Astrocyte of the spinal cord (primary cell): ENCODE results near the gene MTMR3.

Experiments used
- DNase-seq: peaks from one replicate; pipeline ENCODE4 v3.0.0; 2011; ENCODE audit warnings: low read depth, low spot score
- H3K4me3 ChIP-seq: 2 replicates; pipeline ENCODE4 v1.5.1; 2011; ENCODE audit warnings: low read depth, mild to moderate bottlenecking, low read length, moderate library complexity
- in situ Hi-C: cut with HindIII; loops from 2 replicates; pipeline ENCODE4 v1.10.0; 2017; ENCODE audit warnings: low sequenced_read_pairs
- TF ChIP-seq, protein P1 (sequence below): IDR thresholded peaks from 2 replicates; pipeline ENCODE4 v1.5.1; 2012; ENCODE audit warnings: low read depth, mild to moderate bottlenecking, low read length, inconsistent platforms

MTMR3 gene

GRCh38 chr22:30045901-30046715 is 163.1 kb downstream of the MTMR3 start:
- DNase-seq, result no peak
- H3K4me3 ChIP-seq, result no peak overlapping the region
- TF ChIP-seq, protein P1, sequence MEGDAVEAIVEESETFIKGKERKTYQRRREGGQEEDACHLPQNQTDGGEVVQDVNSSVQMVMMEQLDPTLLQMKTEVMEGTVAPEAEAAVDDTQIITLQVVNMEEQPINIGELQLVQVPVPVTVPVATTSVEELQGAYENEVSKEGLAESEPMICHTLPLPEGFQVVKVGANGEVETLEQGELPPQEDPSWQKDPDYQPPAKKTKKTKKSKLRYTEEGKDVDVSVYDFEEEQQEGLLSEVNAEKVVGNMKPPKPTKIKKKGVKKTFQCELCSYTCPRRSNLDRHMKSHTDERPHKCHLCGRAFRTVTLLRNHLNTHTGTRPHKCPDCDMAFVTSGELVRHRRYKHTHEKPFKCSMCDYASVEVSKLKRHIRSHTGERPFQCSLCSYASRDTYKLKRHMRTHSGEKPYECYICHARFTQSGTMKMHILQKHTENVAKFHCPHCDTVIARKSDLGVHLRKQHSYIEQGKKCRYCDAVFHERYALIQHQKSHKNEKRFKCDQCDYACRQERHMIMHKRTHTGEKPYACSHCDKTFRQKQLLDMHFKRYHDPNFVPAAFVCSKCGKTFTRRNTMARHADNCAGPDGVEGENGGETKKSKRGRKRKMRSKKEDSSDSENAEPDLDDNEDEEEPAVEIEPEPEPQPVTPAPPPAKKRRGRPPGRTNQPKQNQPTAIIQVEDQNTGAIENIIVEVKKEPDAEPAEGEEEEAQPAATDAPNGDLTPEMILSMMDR, result no peak
- in situ Hi-C loops, result no loop called here

- H3K4me3 ChIP-seq, result no peak overlapping the region
- in situ Hi-C loops, result no loop called here
- TF ChIP-seq, protein P1, result no peak
- DNase-seq, result no peak
Observed at GRCh38 chr22:30046716-30047363, 163.9 kb downstream of the MTMR3 start.

DNA sequence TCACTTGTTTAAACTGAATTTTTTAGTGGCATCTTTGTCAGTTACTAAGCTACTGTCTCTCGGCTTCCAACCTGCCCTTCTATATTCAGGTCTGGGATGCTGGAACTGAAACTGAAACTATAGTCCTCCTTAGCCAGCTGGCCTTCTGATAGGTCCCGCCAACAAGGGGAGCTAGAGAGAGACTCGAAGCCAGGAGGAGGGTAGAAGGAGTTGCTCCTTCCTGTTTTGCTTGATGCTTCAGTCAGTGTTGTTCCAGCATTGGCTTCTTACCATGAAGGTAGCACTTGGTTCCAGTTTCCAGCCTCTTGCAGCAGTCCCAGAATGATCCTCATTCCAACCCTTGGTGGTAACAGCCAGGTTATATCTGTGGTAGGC is 164.4 kb downstream of the MTMR3 start:
- TF ChIP-seq, protein P1, result no peak
- no peak for DNase-seq

GRCh38 chr22:30048681-30049080 is 165.7 kb downstream of the MTMR3 start:
- in situ Hi-C loops, result no loop called here
- DNase-seq, result no peak
- TF ChIP-seq, protein P1, result no peak
- H3K4me3 ChIP-seq, result no peak overlapping the region

More for the DNA sequence above, 164.4 kb downstream of the MTMR3 start:
- in situ Hi-C loops, result no loop called here
- no peak overlapping the region for H3K4me3 ChIP-seq

- in situ Hi-C loops, result no loop called here
- H3K4me3 ChIP-seq, result no peak overlapping the region
- TF ChIP-seq, protein P1, result no peak
- no peak for DNase-seq
Observed at GRCh38 chr22:30054067-30054763, 171.2 kb downstream of the MTMR3 start.

GRCh38 chr22:30054764-30055069 is 171.7 kb downstream of the MTMR3 start:
- TF ChIP-seq, protein P1, result no peak
- no peak for DNase-seq
- H3K4me3 ChIP-seq, result no peak overlapping the region
- in situ Hi-C loops, result no loop called here
